ENCODE measurements around the gene PKP1.

- TF ChIP-seq CTCF (IDR thresholded peaks at IDR 0.05 in 8 of 11, conservative IDR thresholded peaks at IDR 0.05 in 3 of 11) (no peak), POLR2AphosphoS5 (IDR thresholded peaks at IDR 0.05) (no peak), POLR2A (IDR thresholded peaks at IDR 0.05) (no peak)
These were observed 92.8 kb downstream of the PKP1 start for GRCh38 chr1:201376107-201376463.
